PFSK-1 (cell line): ENCODE results near the gene PARD3B.

Experiments used
- POLR2AphosphoS5 ChIP-seq: IDR thresholded peaks from 2 replicates; pipeline ENCODE4 v1.6.1; 2012; ENCODE audit warnings: low read depth, mild to moderate bottlenecking, control low read depth, low read length, moderate library complexity
- REST ChIP-seq, 2 experiments: IDR thresholded peaks; 2 replicates each; pipeline versions ENCODE4 v1.6.1 to v1.8.0; 2011 to 2012; ENCODE audit warnings: low read depth in 2 of 2, low read length in 2 of 2, control low read depth in 1 of 2, inconsistent platforms in 1 of 2, mild to moderate bottlenecking in 1 of 2, moderate library complexity in 1 of 2; ENCODE audit not compliant: insufficient read depth in 1 of 2
- SIN3A ChIP-seq: IDR thresholded peaks from 2 replicates; pipeline ENCODE4 v1.6.1; 2012; ENCODE audit warnings: mild to moderate bottlenecking, low read length, moderate library complexity, borderline replicate concordance; ENCODE audit not compliant: insufficient read depth
- TAF1 ChIP-seq: IDR thresholded peaks from 2 replicates; pipeline ENCODE4 v1.6.1; 2012; ENCODE audit warnings: low read length, control low read depth, borderline replicate concordance; ENCODE audit not compliant: insufficient read depth

GRCh38 chr2:205496772-205497171 is 951.5 kb downstream of the PARD3B start:
- TF ChIP-seq POLR2AphosphoS5 (no peak), TAF1 (no peak), SIN3A (no peak), REST (IDR thresholded peaks at IDR 0.05; ENCODE audit: insufficient read depth in 1 of 2, low read depth in 2 of 2, low read length in 2 of 2) (no peak)
